Stimulated activated CD4-positive, alpha-beta T cell treated with anti-CD3 and anti-CD28 coated beads, Interleukin-1b, Interleukin-23, amount 100 ng/mL, for 1 hour (primary cell): ENCODE data around the gene CISD2.
"Not testable (repeated sequence)": the region's sequence is repeated elsewhere in the genome, so short reads cannot be mapped to it uniquely, and the experiment has no call there.

ENCODE experiments used
- DNase-seq, 2 donors: peaks; one replicate each; pipeline ENCODE4 v3.0.0-alpha.2; 2020; ENCODE audit warnings: low read depth in 2 of 2

Gene CISD2

DNA sequence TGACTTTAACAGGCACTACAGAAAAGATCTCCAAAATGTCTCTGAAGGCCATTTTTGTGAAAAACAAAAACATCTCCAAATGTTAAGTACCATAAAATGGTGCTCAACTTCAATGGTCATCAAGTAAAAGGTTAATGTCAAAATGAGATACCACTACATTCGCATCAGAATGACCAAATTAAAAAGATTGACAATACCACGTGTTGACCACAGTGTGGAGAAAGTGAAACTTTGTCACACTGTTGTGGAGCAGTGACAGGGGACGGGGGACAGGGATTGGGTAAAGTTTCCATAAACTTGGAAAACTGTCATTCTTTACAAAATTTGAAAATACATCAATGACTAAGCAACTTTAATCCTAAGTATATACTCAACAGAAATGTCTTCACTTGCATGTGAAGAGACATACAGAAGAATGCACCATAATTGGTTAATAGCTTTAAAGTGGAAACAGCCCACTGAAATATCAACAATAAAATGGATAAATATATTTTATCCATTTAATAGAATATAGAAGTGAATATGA, 19.1 kb upstream of the CISD2 start:
- DNase-seq, result no peak

DNA sequence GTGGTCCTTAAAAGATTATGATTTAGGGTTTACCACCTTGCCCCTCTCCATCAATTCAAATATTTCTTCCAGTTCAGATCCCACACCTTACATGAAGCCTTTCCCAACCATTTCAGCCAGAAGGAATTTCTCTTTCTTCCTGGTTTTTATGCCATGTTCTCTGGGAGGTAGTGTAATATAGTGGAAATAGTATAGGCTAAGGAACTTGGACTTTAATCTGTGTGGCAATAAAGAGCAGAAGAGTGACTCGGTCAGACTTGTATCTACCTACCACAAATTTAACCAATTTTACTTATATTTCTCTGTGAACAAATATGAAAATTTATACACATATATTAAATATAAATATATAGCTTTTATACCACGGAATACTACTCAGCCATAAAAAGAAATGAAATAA, 18.4 kb upstream of the CISD2 start:
- no peak for DNase-seq

DNA sequence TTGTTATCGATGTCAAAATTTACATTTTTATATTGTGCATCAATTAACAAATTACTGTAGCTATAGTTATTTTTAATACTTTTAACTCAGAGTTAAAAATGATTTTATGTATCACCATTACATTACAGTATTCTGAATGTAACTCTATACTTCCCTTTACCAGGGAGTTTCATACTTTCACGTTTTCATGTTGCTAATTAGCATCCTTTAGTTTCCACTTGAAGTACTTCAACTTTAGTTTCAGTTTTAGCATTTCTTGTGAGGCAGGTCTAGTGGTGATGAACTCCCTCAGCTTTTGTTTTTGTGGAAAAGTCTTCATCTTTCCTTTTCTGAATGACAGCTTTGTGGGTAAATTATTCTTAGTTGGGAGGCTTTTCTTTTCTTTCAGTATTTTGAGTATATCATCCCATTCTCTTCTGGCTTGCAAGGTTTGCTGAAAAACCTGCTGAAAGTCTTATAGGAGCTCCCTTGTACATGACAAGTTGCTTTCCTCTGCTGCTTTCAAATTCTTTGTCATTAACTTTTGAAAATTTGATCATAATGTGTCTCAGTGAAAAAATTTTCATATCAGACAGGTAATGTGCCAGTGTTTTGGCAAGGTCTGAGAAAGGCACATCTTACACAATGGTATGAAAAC, 9.8 kb upstream of the CISD2 start:
- no peak for DNase-seq

DNA sequence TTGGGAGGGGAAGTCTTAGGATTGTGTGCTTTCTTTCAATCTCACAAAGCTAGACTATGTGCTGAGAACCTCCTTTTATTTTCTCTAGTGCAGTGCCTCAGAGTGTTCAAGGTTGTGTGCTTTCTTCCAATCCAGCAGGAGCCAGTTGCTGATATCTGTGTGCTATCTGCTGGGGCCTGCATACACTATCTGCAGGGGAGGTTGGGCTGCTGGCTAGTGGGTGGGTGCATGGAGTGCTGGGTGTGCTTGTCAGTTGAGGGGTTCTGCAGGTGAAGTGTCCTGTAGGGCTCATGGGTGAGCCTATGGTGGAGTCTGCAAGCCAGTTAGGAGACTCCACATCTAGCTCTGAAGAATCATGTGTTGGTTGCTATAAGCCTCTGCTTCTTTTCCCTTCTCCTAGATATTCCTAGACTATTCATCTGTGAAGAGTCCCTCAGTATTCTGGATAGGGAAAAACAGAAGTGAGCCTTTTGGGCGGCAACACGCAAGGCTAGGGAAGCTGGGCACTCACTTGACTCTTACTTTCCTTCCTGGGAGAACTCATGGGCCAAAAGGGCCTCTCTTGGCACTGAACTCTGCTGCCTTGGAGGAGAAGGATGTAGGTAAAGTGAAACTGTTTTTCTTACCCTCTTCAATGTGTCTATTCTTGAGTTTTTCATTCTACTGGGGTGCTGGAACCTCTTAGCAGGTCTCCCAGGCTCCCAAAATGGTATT, 8.0 kb upstream of the CISD2 start:
- no peak for DNase-seq

DNA sequence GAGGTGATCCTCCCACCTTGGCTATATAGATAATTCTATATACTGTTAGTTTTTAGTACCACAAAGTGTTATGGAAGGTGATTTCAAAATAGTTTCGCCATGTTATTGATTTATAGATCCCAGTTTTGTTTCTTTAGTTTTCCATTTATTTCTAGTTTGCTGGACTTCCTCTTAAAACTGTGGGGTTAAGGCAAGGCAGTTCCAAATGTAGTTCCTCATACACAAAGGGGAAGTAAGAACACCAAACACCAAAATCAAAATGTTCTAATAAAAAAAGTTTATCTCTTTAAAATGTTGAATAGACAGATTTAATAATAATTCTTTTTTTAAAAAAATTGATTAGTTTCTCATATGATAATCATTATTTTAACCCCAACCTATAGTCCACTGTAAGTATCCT, 6.8 kb upstream of the CISD2 start:
- no peak for DNase-seq

DNA sequence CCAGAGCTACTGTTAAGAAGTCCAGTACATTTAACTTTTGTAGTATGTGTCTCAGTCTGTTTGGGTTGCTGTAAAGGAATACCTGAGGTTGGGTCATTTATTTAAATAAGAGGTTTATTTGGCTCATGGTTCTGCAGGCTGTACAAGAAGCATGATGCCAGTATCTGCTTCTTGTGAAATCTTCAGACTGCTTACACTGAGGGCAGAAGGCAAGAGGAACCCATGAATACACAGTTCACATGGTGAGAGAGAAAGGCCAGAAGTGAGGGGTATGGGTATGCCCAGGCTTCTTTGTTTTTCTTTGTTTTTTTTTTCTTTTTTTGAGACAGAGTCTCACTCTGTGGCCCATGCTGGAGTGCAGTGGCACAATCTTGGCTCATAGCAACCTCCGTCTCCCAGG, 6.0 kb upstream of the CISD2 start:
- no peak for DNase-seq

DNA sequence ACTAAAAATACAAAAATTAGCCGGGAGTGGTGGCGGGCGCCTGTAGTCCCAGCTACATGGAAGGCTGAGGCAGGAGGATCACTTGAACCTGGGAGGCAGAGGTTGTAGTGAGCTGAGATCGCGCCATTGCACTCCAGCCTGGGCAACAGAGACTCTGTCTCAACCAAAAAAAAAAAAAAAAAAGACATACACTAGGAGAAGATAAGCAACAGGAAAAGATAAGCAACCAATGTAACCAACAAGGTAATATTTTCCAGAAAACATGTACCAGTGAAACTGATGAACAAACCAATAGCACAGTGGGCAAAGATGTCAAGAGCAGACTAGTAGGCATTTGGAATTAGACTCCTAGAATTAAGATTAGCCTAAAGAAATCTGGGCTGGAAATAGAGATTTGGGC, 3.5 kb upstream of the CISD2 start:
- DNase-seq, result not testable (repeated sequence)

DNA sequence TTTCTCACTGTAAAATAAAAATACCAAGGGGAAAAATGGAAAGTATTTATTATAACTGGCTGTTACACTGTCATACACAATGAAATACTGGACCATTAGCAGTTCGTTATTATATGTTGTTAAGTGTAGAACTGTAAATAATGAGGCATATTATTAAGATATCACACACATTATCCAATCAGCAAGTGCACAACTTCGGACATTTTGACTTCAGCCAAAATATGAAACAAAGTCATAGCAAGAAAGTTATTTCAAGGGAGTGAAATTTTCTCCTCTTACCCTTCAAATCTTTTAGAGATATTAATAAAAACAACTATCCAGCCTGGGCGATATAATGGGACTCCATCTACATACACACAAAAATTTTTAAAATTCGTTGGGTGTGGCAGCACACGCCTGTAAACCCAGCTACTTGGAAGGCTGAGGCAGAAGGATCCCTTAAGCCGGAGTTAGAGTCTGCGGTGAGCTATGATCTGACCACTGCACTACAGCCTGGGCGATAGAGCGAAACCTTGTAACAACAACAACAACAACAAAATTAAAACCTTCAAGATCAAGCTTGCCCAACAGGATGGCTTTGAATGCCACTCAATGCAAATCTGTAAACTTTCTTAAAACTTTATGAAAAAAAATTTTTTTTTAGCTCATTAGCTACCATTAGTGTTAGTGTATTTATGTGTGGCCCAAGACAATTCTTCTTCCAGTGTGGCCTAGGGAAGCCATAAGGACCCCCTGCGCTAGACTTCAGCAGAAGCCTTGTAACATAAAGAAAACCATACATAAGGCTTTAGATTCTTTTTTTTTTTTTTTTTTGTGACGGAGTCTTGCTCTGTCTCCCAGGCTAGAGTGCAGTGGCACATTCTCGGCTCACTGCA, 1.3 kb upstream of the CISD2 start:
- DNase-seq, result no peak

DNA sequence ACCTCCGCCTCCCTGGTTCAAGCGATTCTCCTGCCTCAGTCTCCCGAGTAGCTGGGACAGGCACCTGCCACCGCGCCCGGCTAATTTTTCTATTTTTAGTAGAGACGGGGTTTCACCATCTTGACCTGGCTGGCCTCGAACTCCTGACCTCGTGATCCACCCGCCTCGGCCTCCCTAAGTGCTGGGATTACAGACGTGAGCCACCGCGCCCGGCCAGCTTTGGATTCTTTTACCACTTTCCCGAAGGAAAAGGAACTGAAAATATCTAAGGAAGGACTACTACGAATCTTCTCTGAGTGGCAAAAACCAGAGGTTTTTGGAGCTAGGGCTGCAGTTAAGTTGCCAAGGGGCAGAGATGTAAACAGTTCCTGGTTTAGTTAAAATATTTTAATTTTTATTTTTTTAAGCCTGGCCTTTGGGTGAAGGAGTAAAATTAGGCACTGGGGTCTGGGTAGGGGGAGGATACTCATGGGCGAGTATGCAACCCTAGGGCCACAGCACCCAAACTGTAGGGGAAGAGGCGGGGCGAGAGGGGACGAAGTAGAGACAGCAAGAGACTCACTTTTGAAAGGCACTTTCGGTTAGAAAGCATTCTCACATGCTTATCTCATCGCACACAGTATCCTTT, 525 bp upstream of the CISD2 start:
- DNase-seq, result peak in 1 of 2 donors; percentile 4

DNA sequence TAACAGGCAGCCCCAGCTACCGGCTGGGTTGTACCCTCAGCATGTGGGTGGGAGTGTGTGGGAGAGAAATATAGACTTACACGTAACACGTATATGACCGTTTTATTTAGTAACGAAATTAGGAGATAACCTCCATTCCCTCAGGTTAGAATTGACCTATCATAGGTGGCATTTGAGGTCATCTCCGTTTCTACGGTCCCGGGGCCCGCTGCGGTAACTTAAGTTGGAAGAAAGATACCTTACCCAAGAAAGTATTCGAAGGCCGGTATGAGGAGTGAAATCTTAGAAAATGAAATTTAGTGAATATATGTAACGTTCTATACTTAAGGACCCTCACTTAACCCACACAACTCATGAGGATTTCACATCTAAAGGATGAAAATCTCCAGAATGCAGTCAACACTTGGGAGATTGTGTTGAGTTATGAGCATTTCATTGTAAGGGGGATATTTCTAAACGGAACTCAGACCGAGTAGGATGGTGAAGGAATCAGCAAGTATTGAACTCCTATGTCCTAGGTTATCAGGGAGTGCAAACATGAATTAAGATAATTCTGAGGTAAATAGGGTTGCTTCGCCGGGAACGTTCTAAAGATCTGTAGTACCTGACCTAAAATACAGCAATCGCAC, 891 bp downstream of the CISD2 start:
- DNase-seq, result no peak

DNA sequence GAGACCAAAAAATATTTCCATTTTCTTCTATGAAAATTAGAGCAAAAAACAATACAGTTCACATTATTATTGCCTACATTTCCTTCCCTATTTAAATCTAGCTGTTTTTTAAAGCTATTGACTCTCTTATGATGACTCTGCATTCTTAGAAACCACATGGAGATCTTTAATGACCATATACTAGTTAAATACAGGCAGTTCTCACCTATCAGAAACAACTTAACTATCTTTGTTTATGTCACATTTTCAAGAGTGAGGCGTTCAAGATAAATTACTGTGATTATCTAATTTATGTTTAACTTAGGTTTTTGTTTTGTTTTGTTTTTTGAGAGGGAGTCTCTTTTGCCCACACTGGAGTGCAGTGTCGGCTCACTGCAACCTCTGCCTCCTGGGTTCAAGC, 3.0 kb downstream of the CISD2 start:
- DNase-seq, result no peak

DNA sequence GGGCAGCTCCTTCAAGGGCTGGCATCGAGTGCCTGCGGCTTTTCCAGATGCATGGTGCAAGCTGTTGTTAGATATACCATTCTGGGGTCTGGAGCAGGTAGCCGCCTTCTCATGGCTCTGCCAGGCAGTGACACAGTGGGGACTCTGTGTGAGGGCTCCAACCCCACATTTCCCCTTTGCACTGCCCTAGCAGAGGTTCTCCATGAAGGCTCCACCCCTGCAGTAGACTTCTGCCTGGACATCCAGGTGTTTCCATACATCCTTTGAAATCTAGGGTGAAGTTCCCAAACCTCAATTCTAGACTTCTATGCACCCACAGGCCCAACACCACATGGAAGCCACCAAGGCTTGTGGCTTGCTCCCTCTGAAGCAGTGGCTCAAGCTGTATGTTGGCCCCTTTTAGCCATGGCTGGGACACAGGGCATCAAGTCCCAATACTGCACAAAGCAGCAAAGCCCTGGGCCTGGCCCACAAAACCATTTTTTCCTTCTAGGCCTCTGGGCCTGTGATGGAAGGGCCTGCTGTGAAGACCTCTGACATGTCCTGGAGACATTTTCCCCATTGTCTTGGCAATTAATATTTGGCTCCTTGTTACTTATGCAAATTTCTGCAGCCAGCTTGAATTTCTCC, 8.8 kb downstream of the CISD2 start:
- DNase-seq, result not testable (repeated sequence)

DNA sequence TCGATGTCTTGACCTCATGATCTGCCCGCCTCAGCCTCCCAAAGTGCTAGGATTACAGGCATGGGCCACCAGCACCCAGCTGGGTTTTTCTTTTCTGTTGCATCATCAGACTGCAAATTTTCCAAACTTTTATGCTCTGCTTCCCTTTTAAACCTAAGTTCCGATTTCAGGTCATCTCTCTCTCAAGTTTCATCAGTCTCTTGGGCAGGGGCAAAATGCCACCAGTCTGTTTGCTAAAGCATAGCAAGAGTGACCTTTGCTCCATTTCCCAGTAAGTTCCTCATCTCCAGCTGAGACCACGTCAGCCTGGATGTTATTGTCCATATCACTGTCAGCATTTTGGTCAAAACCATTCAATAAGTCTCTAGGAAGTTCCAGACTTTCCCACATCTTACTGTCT, 9.6 kb downstream of the CISD2 start:
- not testable (repeated sequence) for DNase-seq

DNA sequence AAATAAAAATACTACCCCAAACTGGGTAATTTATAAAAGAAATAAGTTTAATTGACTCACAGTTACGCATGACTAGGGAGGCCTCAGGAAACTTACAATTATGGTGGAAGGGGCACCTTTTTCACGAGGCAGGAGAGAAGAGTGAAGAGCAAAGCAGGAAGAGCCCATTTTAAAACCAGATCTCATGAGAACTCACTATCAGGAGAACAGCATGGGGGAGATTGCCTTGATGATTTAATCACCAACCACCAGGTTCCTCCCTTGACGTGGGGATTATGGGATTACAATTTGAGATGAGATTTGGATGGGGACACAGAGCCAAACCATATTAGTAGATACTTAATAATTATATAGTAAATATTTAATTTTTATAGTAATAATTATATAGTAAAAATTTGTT, 10.1 kb downstream of the CISD2 start:
- no peak for DNase-seq

DNA sequence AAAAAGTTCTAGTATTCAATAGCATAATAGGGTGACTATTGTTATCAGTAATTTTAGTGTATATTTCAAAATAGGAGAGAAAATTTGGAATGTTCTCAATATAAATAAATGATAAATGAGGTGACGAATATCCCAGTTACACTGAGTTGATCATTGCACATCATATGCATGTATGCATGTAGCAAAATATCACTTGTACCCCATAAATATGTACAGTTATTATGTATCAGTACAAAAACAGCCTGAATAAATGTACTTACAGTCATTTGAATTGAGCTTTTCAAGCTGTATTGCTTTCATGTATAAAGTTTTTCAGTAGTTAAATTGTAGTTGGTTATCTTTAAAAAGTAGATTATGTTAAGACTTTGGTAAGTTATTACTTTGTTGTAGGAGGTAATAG, 12.6 kb downstream of the CISD2 start:
- DNase-seq, result no peak

DNA sequence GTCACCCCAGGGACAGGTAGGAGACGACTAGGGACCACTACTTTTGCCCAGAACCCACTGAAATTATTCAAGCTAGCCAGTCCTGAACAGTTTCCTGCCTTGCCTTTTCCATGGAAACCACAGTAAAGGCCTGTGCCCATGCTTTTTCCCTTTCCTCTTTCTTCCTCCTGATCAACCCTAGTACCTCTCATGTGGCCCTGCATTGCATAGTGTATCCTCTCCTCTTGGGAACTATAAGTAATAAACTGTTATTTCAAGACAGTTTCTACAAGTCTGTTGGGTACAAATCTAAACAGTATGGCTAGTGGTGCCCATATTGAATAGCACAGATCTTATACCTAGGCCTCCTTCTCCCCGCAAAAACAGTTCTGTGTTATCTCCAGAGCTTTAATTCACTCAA, 14.5 kb downstream of the CISD2 start:
- no peak for DNase-seq

DNA sequence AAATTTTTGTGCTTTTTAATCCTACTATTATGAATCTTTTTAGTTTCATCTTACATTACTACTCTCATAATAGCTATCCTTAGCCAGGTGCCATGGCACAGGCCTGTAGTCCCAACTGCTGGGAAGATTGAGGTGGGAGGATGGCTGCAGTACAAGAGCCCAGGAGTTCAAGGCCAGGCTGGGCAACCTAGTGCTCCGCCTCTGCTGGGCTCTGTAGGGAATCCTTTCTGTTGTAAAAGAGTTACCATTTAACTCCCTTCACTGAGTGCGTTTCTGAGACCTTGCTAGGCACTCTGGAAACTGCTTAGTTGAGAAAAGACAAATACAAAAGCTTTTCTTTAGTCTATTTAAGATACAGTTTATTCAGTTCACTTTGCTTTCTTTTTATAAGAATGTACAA, 19.8 kb downstream of the CISD2 start:
- not testable (repeated sequence) for DNase-seq

DNA sequence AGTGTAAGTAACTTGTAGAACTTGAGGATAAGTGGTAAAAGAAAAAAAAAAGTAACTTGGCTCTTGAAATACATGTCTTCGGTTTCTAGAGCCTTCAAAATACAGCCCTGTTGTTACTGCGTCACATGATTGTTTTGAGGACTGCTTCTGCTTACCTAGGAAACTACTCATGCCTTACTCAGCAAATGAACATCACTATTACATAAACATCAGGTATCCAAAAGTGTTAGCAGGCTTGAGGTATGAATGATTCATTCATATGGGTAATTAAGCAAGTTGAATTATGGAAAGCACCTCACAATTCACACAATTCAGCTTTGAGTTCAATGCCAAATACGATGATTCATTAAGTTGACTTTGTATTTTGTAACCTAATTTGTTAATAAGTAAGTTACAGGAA, 21.1 kb downstream of the CISD2 start:
- DNase-seq, result not testable (repeated sequence)

DNA sequence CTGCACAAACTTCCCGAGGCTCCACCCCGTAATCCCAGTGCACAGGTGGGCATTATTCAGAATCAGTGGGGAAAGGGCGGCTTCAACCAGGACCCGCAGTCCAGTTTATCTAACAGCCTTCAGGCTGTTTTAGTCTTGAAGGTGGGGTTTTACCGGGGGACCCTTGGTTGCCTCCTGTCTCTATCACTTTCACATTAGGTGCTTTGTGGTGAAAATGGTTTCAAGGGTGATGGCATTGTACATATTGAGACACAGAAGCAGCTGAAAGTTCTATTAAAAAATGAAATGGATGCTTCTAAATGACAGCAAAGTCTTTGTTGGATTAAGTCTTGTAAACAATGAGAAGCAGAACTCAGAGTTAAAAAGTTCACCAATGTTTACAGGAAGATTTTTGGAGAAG, 27.8 kb downstream of the CISD2 start:
- not testable (repeated sequence) for DNase-seq

DNA sequence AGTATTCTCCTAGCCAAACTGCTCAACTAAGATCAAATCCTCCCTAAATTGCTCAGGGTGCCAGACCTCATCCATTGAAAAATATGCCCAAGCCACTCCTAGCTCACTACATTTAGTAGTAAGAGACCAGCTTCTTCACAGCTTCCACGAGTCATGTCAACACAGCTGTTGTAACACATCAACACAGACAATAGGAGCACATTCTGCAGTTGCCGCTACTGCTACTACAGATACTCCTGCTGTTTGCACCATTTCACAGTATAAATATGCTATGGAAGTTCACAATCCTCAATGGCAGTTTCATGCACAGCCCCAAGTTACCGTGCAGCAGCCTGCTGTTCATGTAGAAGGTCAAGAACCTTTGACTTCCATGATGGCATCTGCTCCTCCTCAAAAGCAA, 28.8 kb downstream of the CISD2 start:
- DNase-seq, result not testable (repeated sequence)

DNA sequence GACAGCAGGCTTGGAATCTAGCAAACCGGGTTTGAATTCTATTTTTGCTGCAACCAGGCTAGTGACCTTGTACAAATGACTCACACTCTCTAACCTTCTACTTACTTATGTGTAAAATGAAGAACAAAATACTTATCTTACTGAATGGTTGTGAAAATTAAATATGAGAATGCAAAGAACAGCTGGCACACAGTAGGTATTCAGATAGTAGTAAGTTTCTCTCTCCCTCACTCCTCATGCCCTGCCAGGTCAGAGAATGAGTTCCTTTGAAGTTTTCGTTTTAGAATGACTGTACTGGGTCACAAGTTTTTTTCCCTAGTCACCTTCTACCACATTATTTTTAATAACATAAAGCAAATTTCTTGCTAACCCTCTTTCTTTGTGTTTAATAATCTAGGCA, 33.0 kb downstream of the CISD2 start:
- no peak for DNase-seq
